Ascending aorta (tissue), 2 donors: ENCODE data around the gene PPP1R16B. TPM values are rescaled to one million over a fixed set of nuclear protein-coding genes. Genes with fewer than 3 reads are reported as not detected.

ENCODE experiments used
- DNase-seq, 2 donors: peaks; one replicate each; pipeline ENCODE4 v3.0.0-alpha.2; 2019; ENCODE audit warnings: low spot score in 2 of 2
- H3K27ac ChIP-seq, 2 donors: fragments of 200-600 bp; sonication (generic); one replicate each; pipeline ENCODE4 v1.5.1; 2016 to 2017; ENCODE audit warnings: mild to moderate bottlenecking in 1 of 2
- H3K27me3 ChIP-seq: fragments of 200-600 bp; sonication (generic); one replicate; pipeline ENCODE4 v1.5.1; 2017
- H3K36me3 ChIP-seq, 2 donors: fragments of 200-600 bp; sonication (generic); one replicate each; pipeline ENCODE4 v1.5.1; 2016
- H3K4me1 ChIP-seq, 2 donors: fragments of 200-600 bp; sonication (generic); one replicate each; pipeline ENCODE4 v1.5.1; 2016 to 2017; ENCODE audit warnings: mild to moderate bottlenecking in 1 of 2
- H3K4me3 ChIP-seq, 2 donors: fragments of 200-600 bp; sonication (generic); one replicate each; pipeline ENCODE4 v1.5.1; 2016 to 2017; ENCODE audit warnings: mild to moderate bottlenecking in 1 of 2
- H3K9me3 ChIP-seq, 2 donors: fragments of 200-600 bp; sonication (generic); one replicate each; pipeline ENCODE4 v1.5.1; 2016
- CTCF ChIP-seq, 3 experiments: fragments of 200-600 bp in 2 of 3; fragments of 450-650 bp in 1 of 3; sonication (generic) in 2 of 3; IDR thresholded peaks; one replicate each; pipeline ENCODE4 v1.5.1; 2016 to 2019; ENCODE audit warnings: antibody characterized with exemption in 3 of 3, mild to moderate bottlenecking in 1 of 3, moderate library complexity in 1 of 3
- intact Hi-C: fragments of 100-400 bp; cut with DNase I; formaldehyde crosslinking; loops from one replicate; pipeline ENCODE4 v1.15.1; 2023
- total RNA-seq: library from RNA; depleted of rRNA; stranded (reverse); fragments of >200 nt; gene quantifications from one replicate; pipeline ENCODE4 v1.1.0, GENCODE V29; 2016

Gene PPP1R16B
- total RNA-seq, 1 donor from 2014 or later: 26.4 TPM

- Histone ChIP-seq H3K27ac (no peak overlapping the region), H3K27me3 (no peaks in the 10 kb centered on the region), H3K4me3 (no peak overlapping the region), H3K9me3 (no peaks in the 10 kb centered on the region), H3K4me1 (no peaks in the 10 kb centered on the region), H3K36me3 (no peaks in the 10 kb centered on the region)
- no peak for DNase-seq
- intact Hi-C loops: no loop called here
- no peak for TF ChIP-seq CTCF (IDR thresholded peaks at IDR 0.05)
Observed at GRCh38 chr20:38920411-38920810, 114.9 kb downstream of the PPP1R16B start.

GRCh38 chr20:38920851-38921250 is 115.4 kb downstream of the PPP1R16B start:
- H3K4me1 ChIP-seq: no peaks in the 10 kb centered on the region
- intact Hi-C loops: no loop called here
- DNase-seq: no peak
- no peaks in the 10 kb centered on the region for H3K27me3 ChIP-seq
- H3K4me3 ChIP-seq: no peak overlapping the region
- no peak for TF ChIP-seq CTCF (IDR thresholded peaks at IDR 0.05)
- H3K27ac ChIP-seq: no peak overlapping the region
- no peaks in the 10 kb centered on the region for H3K9me3 ChIP-seq
- no peaks in the 10 kb centered on the region for H3K36me3 ChIP-seq

- no peaks in the 10 kb centered on the region for H3K36me3 ChIP-seq
- no peaks in the 10 kb centered on the region for H3K9me3 ChIP-seq
- intact Hi-C loops: no loop called here
- no peak overlapping the region for H3K27ac ChIP-seq
- H3K4me3 ChIP-seq: no peak overlapping the region
- peaks cover 0 to 6% of the 10 kb centered on the region in 2 donors for H3K4me1 ChIP-seq
- DNase-seq: no peak
- no peak for TF ChIP-seq CTCF (IDR thresholded peaks at IDR 0.05)
- H3K27me3 ChIP-seq: no peaks in the 10 kb centered on the region
Observed at GRCh38 chr20:38924718-38925117, 119.2 kb downstream of the PPP1R16B start.

GRCh38 chr20:38926142-38926933 is 120.8 kb downstream of the PPP1R16B start, which contains the start of gene FAM83D:
FAM83D (plus strand) TSS chr20:38926417; CDS start chr20:38926443, 26 bp downstream.
- H3K27me3 ChIP-seq: no peaks in the 10 kb centered on the region
- no peaks in the 10 kb centered on the region for H3K9me3 ChIP-seq
- intact Hi-C loops: loop anchor here (1.0 kb wide), 2 partner anchors 36 to 122 kb away; partner anchors contain the start of gene DHX35
- DNase-seq: peak; percentile 88 to 97
- H3K27ac ChIP-seq: no peak within 1 kb of the TSS
- TF ChIP-seq CTCF (IDR thresholded peaks at IDR 0.05): no peak
- peak within 1 kb of the TSS; percentile 56 to 79 for H3K4me3 ChIP-seq
- peaks cover 0 to 6% of the 10 kb centered on the region in 2 donors for H3K4me1 ChIP-seq
- H3K36me3 ChIP-seq: no peaks in the 10 kb centered on the region

GRCh38 chr20:38926934-38927616 is 121.6 kb downstream of the PPP1R16B start:
- no peak for TF ChIP-seq CTCF (IDR thresholded peaks at IDR 0.05)
- DNase-seq: no peak
- peak overlapping the region; percentile 56 to 79 for H3K4me3 ChIP-seq
- no peak overlapping the region for H3K27ac ChIP-seq
- peaks cover 0 to 6% of the 10 kb centered on the region in 2 donors for H3K4me1 ChIP-seq
- no peaks in the 10 kb centered on the region for H3K27me3 ChIP-seq
- intact Hi-C loops: loop anchor here (1.0 kb wide), 2 partner anchors 35 to 121 kb away; partner anchors contain the start of gene DHX35
- H3K9me3 ChIP-seq: no peaks in the 10 kb centered on the region
- H3K36me3 ChIP-seq: no peaks in the 10 kb centered on the region
